ENCODE data around the gene EXT2. TPM values are rescaled to one million over a fixed set of nuclear protein-coding genes. Genes with fewer than 3 reads are reported as not detected.

EXT2 gene
- total RNA-seq, 1 donor from 2014 or later = 78.6 TPM

- no peaks in the 10 kb centered on the region for H3K27me3 ChIP-seq
- H3K9me3 ChIP-seq = no peaks in the 10 kb centered on the region
- intact Hi-C loops (cut with DNase I) = no loop called here
- H3K4me1 ChIP-seq = peaks cover 3% of the 10 kb centered on the region
- no peaks in the 10 kb centered on the region for H3K36me3 ChIP-seq
- no peak overlapping the region for H3K27ac ChIP-seq
- no peak for DNase-seq (ENCODE audit: extremely low spot score in 2 of 2)
- H3K4me3 ChIP-seq = no peak overlapping the region
- no peak for TF ChIP-seq POLR2A (IDR thresholded peaks at IDR 0.05)
- no peak for TF ChIP-seq CTCF (IDR thresholded peaks at IDR 0.05)
- TF ChIP-seq POLR2AphosphoS5 (IDR thresholded peaks at IDR 0.05; ENCODE audit: insufficient read depth in 1 of 2, low read depth in 1 of 2) = no peak
Measured at GRCh38 chr11:44282620-44283019, 187.1 kb downstream of the EXT2 start.

GRCh38 chr11:44285756-44286155, 190.3 kb downstream of the EXT2 start:
- no peaks in the 10 kb centered on the region for H3K36me3 ChIP-seq
- no peak for TF ChIP-seq POLR2AphosphoS5 (IDR thresholded peaks at IDR 0.05; ENCODE audit: insufficient read depth in 1 of 2, low read depth in 1 of 2)
- TF ChIP-seq CTCF (IDR thresholded peaks at IDR 0.05) = no peak
- no peak for TF ChIP-seq POLR2A (IDR thresholded peaks at IDR 0.05)
- no peak for DNase-seq (ENCODE audit: extremely low spot score in 2 of 2)

GRCh38 chr11:44286268-44286880, 190.9 kb downstream of the EXT2 start:
- Histone ChIP-seq H3K4me3 (no peak overlapping the region), H3K27ac (no peak overlapping the region), H3K4me1 (no peaks in the 10 kb centered on the region), H3K9me3 (no peaks in the 10 kb centered on the region), H3K27me3 (no peaks in the 10 kb centered on the region), H3K36me3 (no peaks in the 10 kb centered on the region)
- intact Hi-C loops (cut with DNase I) = loop anchor here (5.0 kb wide), 1 partner anchor 251 kb away; no protein-coding TSS in a partner anchor
- no peak for DNase-seq (ENCODE audit: extremely low spot score in 2 of 2)
- TF ChIP-seq POLR2A (IDR thresholded peaks at IDR 0.05) = no peak
- TF ChIP-seq CTCF (IDR thresholded peaks at IDR 0.05) = peak; percentile 73 to 90 (median 89)

More at GRCh38 chr11:44285756-44286155, 190.3 kb downstream of the EXT2 start:
- no peak overlapping the region for H3K4me3 ChIP-seq
- H3K4me1 ChIP-seq = no peaks in the 10 kb centered on the region
- H3K27me3 ChIP-seq = no peaks in the 10 kb centered on the region
- H3K9me3 ChIP-seq = no peaks in the 10 kb centered on the region
- intact Hi-C loops (cut with DNase I) = loop anchor here (5.0 kb wide), 1 partner anchor 252 kb away; no protein-coding TSS in a partner anchor
- no peak overlapping the region for H3K27ac ChIP-seq

GRCh38 chr11:44286911-44287310, 191.4 kb downstream of the EXT2 start:
- Histone ChIP-seq H3K27me3 (no peaks in the 10 kb centered on the region), H3K4me1 (no peaks in the 10 kb centered on the region), H3K4me3 (no peak overlapping the region), H3K36me3 (no peaks in the 10 kb centered on the region), H3K9me3 (no peaks in the 10 kb centered on the region), H3K27ac (no peak overlapping the region)
- TF ChIP-seq POLR2AphosphoS5 (IDR thresholded peaks at IDR 0.05; ENCODE audit: insufficient read depth in 1 of 2, low read depth in 1 of 2) (no peak), POLR2A (IDR thresholded peaks at IDR 0.05) (no peak), CTCF (IDR thresholded peaks at IDR 0.05) (no peak)
- no peak for DNase-seq (ENCODE audit: extremely low spot score in 2 of 2)
- intact Hi-C loops (cut with DNase I) = loop anchor here (5.0 kb wide), 1 partner anchor 250 kb away; no protein-coding TSS in a partner anchor

GRCh38 chr11:44288133-44288526, 192.7 kb downstream of the EXT2 start:
- no peaks in the 10 kb centered on the region for H3K9me3 ChIP-seq
- no peak for TF ChIP-seq CTCF (IDR thresholded peaks at IDR 0.05)
- no peak for TF ChIP-seq POLR2AphosphoS5 (IDR thresholded peaks at IDR 0.05; ENCODE audit: insufficient read depth in 1 of 2, low read depth in 1 of 2)
- no peak for TF ChIP-seq POLR2A (IDR thresholded peaks at IDR 0.05)
- intact Hi-C loops (cut with DNase I) = loop anchor here (5.0 kb wide), 1 partner anchor 249 kb away; no protein-coding TSS in a partner anchor
- H3K4me1 ChIP-seq = no peaks in the 10 kb centered on the region
- no peak overlapping the region for H3K27ac ChIP-seq
- H3K27me3 ChIP-seq = no peaks in the 10 kb centered on the region
- H3K36me3 ChIP-seq = no peaks in the 10 kb centered on the region
- DNase-seq (ENCODE audit: extremely low spot score in 2 of 2) = no peak
- no peak overlapping the region for H3K4me3 ChIP-seq
